Uterus (tissue), 4 donors: ENCODE data around the gene DOCK7. TPM values are rescaled to one million over a fixed set of nuclear protein-coding genes. Genes with fewer than 3 reads are reported as not detected.

ENCODE experiments used
- DNase-seq, 2 donors: peaks; one replicate each; pipeline ENCODE4 v3.0.0-alpha.2; 2019 to 2020
- H3K27ac ChIP-seq, 2 donors: fragments of 200-600 bp; sonication (generic); 1 replicate in 1 of 2; 2 replicates in 1 of 2; pipeline ENCODE4 v1.5.1; 2016 to 2018
- H3K27me3 ChIP-seq, 2 donors: fragments of 200-600 bp; sonication (generic); one replicate each; pipeline ENCODE4 v1.5.1; 2018 to 2019; ENCODE audit warnings: control low read depth in 1 of 2
- H3K36me3 ChIP-seq, 2 donors: fragments of 200-600 bp; sonication (generic); one replicate each; pipeline ENCODE4 v1.5.1; 2019; ENCODE audit warnings: control low read depth in 1 of 2
- H3K4me1 ChIP-seq, 2 donors: fragments of 200-600 bp; sonication (generic); one replicate each; pipeline ENCODE4 v1.5.1; 2018 to 2019; ENCODE audit warnings: control low read depth in 1 of 2
- H3K4me3 ChIP-seq, 2 donors: fragments of 200-600 bp; sonication (generic); 1 replicate in 1 of 2; 2 replicates in 1 of 2; pipeline ENCODE4 v1.5.1; 2018 to 2019; ENCODE audit warnings: mild to moderate bottlenecking in 1 of 2
- H3K9me3 ChIP-seq, 2 donors: fragments of 200-600 bp; sonication (generic); one replicate each; pipeline ENCODE4 v1.5.1; 2019; ENCODE audit warnings: control low read depth in 1 of 2
- CTCF ChIP-seq, 4 experiments: fragments of 200-600 bp in 2 of 4; fragments of 450-650 bp in 2 of 4; sonication (generic) in 2 of 4; IDR thresholded peaks; one replicate each; pipeline ENCODE4 v1.5.1; 2016 to 2019; ENCODE audit warnings: antibody characterized with exemption in 4 of 4, mild to moderate bottlenecking in 2 of 4, moderate library complexity in 1 of 4
- POLR2A ChIP-seq, 2 donors: fragments of 450-650 bp; IDR thresholded peaks; one replicate each; pipeline ENCODE4 v1.6.1; 2016; ENCODE audit warnings: antibody characterized with exemption in 2 of 2, mild to moderate bottlenecking in 1 of 2, moderate library complexity in 1 of 2
- intact Hi-C: fragments of 100-400 bp; cut with DNase I; formaldehyde crosslinking; loops from one replicate; pipeline ENCODE4 v1.15.1; 2023; ENCODE audit warnings: low total_unique reads
- total RNA-seq, 4 donors: library from RNA; depleted of rRNA in 3 of 4; stranded (reverse); fragments of >200 nt in 3 of 4; gene quantifications; one replicate each; pipeline versions ENCODE4 v1.1.0 to v1.2.4, GENCODE V29; 2014 to 2023
- donor health status: DM: yes; HTN: yes; CAD: no.

Gene DOCK7
- total RNA-seq, 4 donors from 2014 or later, result 17.9 to 134 (median 77.9) TPM

- no peaks in the 10 kb centered on the region for H3K36me3 ChIP-seq
- DNase-seq, result no peak
- intact Hi-C loops, result no loop called here
- TF ChIP-seq POLR2A (IDR thresholded peaks at IDR 0.05) (no peak), CTCF (IDR thresholded peaks at IDR 0.05) (no peak)
- no peaks in the 10 kb centered on the region for H3K4me1 ChIP-seq
- no peak overlapping the region for H3K27ac ChIP-seq
- no peak overlapping the region for H3K4me3 ChIP-seq
- H3K9me3 ChIP-seq, result no peaks in the 10 kb centered on the region
- no peaks in the 10 kb centered on the region for H3K27me3 ChIP-seq
Measured at GRCh38 chr1:62513013-62513412, 175.2 kb downstream of the DOCK7 start.

GRCh38 chr1:62509028-62509427, 179.2 kb downstream of the DOCK7 start:
- Histone ChIP-seq H3K27me3 (no peaks in the 10 kb centered on the region), H3K27ac (no peak overlapping the region), H3K9me3 (no peaks in the 10 kb centered on the region), H3K4me1 (no peaks in the 10 kb centered on the region), H3K36me3 (no peaks in the 10 kb centered on the region), H3K4me3 (no peak overlapping the region)
- TF ChIP-seq CTCF (IDR thresholded peaks at IDR 0.05) (no peak), POLR2A (IDR thresholded peaks at IDR 0.05) (no peak)
- intact Hi-C loops, result no loop called here
- DNase-seq, result no peak

- Histone ChIP-seq H3K36me3 (no peaks in the 10 kb centered on the region), H3K4me1 (no peaks in the 10 kb centered on the region), H3K9me3 (no peaks in the 10 kb centered on the region), H3K4me3 (no peak overlapping the region), H3K27ac (no peak overlapping the region), H3K27me3 (no peaks in the 10 kb centered on the region)
- no peak for TF ChIP-seq POLR2A (IDR thresholded peaks at IDR 0.05)
- TF ChIP-seq CTCF (IDR thresholded peaks at IDR 0.05), result peak; percentile 45 to 50 (median 46)
- intact Hi-C loops, result no loop called here
- no peak for DNase-seq
Measured at GRCh38 chr1:62508187-62508758, 179.9 kb downstream of the DOCK7 start.

- Histone ChIP-seq H3K27ac (no peak overlapping the region), H3K27me3 (no peaks in the 10 kb centered on the region), H3K4me3 (no peak overlapping the region), H3K36me3 (no peaks in the 10 kb centered on the region), H3K4me1 (no peaks in the 10 kb centered on the region), H3K9me3 (no peaks in the 10 kb centered on the region)
- no peak for DNase-seq
- intact Hi-C loops, result no loop called here
- TF ChIP-seq POLR2A (IDR thresholded peaks at IDR 0.05), result no peak
- no peak for TF ChIP-seq CTCF (IDR thresholded peaks at IDR 0.05)
Measured at GRCh38 chr1:62500210-62500609, 188.0 kb downstream of the DOCK7 start.

- no peaks in the 10 kb centered on the region for H3K27me3 ChIP-seq
- H3K4me1 ChIP-seq, result no peaks in the 10 kb centered on the region
- no peak overlapping the region for H3K27ac ChIP-seq
- no peaks in the 10 kb centered on the region for H3K36me3 ChIP-seq
- H3K9me3 ChIP-seq, result no peaks in the 10 kb centered on the region
- no peak overlapping the region for H3K4me3 ChIP-seq
- no peak for TF ChIP-seq POLR2A (IDR thresholded peaks at IDR 0.05)
- no peak for TF ChIP-seq CTCF (IDR thresholded peaks at IDR 0.05)
- DNase-seq, result no peak
- intact Hi-C loops, result no loop called here
Measured at GRCh38 chr1:62494137-62494536, 194.0 kb downstream of the DOCK7 start.
